Measurements from ENCODE around the gene COL9A1. TPM values are rescaled to one million over a fixed set of nuclear protein-coding genes. Genes with fewer than 3 reads are reported as not detected.

COL9A1 gene
- total RNA-seq, 1 donor, result not detected

DNA sequence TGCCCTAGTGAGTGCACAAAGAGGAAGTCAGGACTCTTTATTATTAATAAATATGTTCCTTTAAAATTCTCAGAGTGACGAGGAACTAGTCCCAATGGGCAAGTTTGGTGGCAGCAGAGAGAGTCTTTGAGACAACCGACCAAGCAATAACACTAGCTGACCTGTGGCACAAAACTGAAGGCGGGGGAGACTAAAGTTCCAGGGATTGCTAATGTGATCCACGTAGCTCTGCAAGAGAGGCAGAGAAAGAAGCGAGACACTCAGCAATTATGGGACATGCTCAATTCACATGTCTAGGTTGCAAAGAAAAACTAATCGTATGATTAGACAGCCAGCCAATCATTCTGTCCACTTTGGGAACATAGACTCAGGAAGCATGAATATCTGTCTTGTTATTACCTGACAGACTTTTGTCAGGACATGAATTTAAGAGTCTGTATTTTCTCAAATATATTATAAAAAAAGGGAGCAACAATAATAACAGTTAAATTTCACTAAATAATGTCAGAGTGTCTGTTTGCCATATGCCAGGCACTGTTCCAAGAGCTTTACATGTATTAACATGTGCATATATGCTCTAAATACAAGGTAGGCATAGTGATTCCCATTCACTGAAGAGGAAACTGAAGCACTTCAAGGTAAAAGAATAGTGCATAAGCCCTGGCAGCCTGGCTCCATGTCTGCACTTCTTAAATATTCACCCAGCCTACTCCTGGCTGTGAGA is 81.0 kb downstream of the COL9A1 start:
- H3K4me3 ChIP-seq (ENCODE audit: low read depth, low read length), result no peak overlapping the region
- no peak for DNase-seq (ENCODE audit: low read depth)
- TF ChIP-seq, protein P1, sequence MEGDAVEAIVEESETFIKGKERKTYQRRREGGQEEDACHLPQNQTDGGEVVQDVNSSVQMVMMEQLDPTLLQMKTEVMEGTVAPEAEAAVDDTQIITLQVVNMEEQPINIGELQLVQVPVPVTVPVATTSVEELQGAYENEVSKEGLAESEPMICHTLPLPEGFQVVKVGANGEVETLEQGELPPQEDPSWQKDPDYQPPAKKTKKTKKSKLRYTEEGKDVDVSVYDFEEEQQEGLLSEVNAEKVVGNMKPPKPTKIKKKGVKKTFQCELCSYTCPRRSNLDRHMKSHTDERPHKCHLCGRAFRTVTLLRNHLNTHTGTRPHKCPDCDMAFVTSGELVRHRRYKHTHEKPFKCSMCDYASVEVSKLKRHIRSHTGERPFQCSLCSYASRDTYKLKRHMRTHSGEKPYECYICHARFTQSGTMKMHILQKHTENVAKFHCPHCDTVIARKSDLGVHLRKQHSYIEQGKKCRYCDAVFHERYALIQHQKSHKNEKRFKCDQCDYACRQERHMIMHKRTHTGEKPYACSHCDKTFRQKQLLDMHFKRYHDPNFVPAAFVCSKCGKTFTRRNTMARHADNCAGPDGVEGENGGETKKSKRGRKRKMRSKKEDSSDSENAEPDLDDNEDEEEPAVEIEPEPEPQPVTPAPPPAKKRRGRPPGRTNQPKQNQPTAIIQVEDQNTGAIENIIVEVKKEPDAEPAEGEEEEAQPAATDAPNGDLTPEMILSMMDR (IDR thresholded peaks at IDR 0.05; ENCODE audit: insufficient read depth, low read length), result no peak

DNA sequence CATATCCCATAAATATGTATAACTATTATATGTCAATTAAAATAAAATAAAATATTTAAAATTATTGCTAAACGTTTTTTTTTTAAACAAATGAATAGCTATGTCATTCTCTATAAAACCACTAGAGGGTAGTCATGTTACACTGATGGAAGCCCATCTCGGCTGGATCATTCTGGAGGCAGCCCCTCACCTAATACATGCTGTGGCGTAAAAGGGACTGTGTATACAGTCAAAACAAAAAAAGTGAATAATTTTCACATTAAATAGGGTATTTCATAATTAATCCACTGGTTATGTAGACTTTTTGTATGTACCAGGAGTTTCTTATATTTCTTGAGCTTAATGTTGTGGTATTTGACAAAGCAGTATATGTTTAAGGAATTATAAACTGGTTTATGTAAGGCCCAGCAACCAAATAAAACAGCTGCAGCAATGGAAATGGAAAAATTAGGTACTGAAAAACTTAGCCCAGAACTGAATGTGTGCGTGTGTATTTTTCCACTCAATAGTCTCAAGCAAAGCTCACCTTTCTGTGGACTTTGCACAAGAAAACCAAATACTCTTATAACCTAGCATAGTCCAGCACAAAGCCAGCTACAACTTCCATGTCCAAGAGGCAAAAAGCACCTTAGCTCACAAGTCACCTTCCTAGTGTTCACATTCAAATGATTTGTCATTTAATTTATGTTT is 81.7 kb downstream of the COL9A1 start:
- H3K4me3 ChIP-seq (ENCODE audit: low read depth, low read length), result no peak overlapping the region
- TF ChIP-seq, protein P1 (IDR thresholded peaks at IDR 0.05; ENCODE audit: insufficient read depth, low read length), result peak; percentile 65
- peak; percentile 39 for DNase-seq (ENCODE audit: low read depth)

DNA sequence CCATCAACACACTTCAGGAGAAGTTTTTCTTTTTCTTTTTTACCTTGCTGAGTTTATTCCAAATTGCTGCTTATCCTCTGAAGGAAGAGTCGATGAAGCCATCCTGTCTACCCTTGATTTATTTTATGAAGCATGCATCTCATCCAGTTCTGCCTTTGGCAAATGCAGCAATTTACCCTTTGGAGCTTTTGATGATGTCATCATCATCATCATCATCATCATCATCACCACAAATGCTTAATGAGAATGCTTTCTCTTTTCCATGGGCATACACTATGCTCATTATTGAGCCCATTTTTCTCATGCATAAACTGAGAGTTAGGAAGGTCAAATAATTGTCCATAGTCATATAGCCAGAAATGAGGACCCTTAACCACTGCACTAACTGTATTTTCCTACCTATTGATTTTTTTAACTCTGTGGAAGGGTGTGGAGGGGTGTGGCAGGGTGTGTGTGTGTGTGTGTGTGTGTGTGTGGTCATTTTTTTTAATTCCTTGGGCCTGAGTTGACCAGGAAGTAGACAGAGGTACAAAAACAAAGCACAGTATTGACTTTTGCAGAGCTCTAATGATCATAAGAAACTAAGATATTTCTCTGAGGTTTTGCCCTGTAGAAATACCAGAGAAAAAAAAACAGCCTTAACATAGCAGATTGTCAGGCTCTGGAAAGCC is 82.8 kb downstream of the COL9A1 start:
- no peak overlapping the region for H3K4me3 ChIP-seq (ENCODE audit: low read depth, low read length)
- TF ChIP-seq, protein P1 (IDR thresholded peaks at IDR 0.05; ENCODE audit: insufficient read depth, low read length), result no peak
- no peak for DNase-seq (ENCODE audit: low read depth)

DNA sequence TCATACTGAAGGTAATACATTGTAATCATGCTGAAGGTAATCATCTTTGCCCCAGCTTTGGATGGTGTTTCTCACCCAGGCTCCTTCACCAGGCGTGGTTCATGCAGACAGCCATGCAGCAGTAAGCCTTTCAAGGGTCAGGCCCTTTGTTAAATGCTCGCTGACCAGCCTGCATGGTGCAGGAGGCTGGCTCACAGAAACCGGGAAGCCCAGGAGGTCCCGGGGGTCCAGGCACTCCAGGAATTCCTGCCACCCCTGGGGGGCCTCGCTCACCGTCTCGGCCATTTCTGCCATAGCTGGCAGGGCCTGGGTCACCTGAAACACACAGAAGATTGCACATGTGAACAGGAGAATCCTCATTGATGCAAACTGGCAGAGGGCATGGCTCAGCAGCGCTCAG is 86.1 kb downstream of the COL9A1 start:
- TF ChIP-seq, protein P1 (IDR thresholded peaks at IDR 0.05; ENCODE audit: insufficient read depth, low read length), result no peak
- no peak for DNase-seq (ENCODE audit: low read depth)
- H3K4me3 ChIP-seq (ENCODE audit: low read depth, low read length), result no peak overlapping the region

DNA sequence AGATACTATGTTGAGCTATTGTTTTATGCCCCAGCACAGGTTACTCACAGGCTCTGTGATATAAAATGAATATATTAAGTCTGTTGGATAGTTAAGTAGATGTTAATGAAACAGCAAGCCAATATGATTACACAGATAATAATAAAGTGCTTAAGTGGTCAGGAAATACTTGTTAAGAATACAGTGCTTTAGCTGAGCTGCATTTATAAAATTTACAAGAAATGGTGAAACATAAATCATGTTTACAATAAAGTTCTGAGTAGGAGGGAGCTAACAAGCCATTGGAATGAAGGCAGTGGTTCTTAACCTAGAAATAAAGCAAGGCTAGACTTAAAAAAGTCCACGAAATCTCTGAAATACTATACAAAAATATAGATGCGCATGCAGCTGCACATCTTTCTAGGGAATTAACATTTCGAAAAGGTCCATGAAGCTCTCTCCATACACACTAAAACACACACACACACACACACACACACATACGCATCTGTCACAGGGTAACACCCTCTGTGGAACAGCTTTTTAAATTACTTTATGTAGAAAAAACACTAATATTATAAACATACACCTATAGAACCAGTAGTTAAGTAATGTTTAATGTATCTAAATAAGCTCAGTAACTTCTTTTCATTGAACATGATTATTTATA is 87.3 kb downstream of the COL9A1 start:
- no peak for DNase-seq (ENCODE audit: low read depth)
- H3K4me3 ChIP-seq (ENCODE audit: low read depth, low read length), result no peak overlapping the region
- TF ChIP-seq, protein P1 (IDR thresholded peaks at IDR 0.05; ENCODE audit: insufficient read depth, low read length), result no peak

DNA sequence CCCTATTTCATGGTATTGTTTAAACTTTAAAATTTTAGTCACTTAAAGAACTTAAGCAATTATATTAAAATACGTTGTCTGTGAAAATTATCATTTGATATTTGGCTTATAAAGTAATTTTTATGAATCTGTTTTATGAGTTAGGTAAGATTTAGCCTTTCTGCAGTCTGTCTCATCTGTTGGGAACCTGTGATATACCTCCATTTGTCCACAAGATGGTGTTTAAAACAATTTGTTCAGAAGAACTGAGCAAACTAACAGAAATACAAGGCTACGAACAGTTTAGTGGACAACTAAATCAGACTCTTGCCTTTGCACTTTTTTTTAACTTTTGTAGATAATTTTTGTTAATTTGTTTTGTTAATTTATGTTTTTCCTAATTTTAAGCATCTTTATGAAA is 92.4 kb downstream of the COL9A1 start:
- peak; percentile 2 for DNase-seq (ENCODE audit: low read depth)
- no peak overlapping the region for H3K4me3 ChIP-seq (ENCODE audit: low read depth, low read length)
- TF ChIP-seq, protein P1 (IDR thresholded peaks at IDR 0.05; ENCODE audit: insufficient read depth, low read length), result peak; percentile 22
